Mononuclear cell (primary cell): ENCODE data around the gene TRAPPC10. TPM values are rescaled to one million over a fixed set of nuclear protein-coding genes. Genes with fewer than 3 reads are reported as not detected.
"Not testable (repeated sequence)": the region's sequence is repeated elsewhere in the genome, so short reads cannot be mapped to it uniquely, and the experiment has no call there.

Experiments used
- H3K27me3 ChIP-seq: 2 replicates; pipeline ENCODE4 v1.6.0; 2011; ENCODE audit warnings: low read length, control low read depth; ENCODE audit not compliant: insufficient read depth
- H3K4me1 ChIP-seq: 2 replicates; pipeline ENCODE4 v1.5.1; 2011; ENCODE audit warnings: mild to moderate bottlenecking, low read length, control low read depth; ENCODE audit not compliant: insufficient read depth
- H3K4me3 ChIP-seq: 2 replicates; pipeline ENCODE4 v1.5.1; 2011; ENCODE audit warnings: mild to moderate bottlenecking, low read length, moderate library complexity
- H3K9me3 ChIP-seq: 2 replicates; pipeline ENCODE4 v1.5.1; 2011; ENCODE audit warnings: low read depth, mild to moderate bottlenecking, control low read depth, low read length
- total RNA-seq: library from RNA; depleted of rRNA; stranded (reverse); fragments of >200 nt; gene quantifications from one replicate; pipeline ENCODE4 v1.2.3, GENCODE V29; 2012

The TRAPPC10 gene
- total RNA-seq, 1 donor = 75.4 TPM

DNA sequence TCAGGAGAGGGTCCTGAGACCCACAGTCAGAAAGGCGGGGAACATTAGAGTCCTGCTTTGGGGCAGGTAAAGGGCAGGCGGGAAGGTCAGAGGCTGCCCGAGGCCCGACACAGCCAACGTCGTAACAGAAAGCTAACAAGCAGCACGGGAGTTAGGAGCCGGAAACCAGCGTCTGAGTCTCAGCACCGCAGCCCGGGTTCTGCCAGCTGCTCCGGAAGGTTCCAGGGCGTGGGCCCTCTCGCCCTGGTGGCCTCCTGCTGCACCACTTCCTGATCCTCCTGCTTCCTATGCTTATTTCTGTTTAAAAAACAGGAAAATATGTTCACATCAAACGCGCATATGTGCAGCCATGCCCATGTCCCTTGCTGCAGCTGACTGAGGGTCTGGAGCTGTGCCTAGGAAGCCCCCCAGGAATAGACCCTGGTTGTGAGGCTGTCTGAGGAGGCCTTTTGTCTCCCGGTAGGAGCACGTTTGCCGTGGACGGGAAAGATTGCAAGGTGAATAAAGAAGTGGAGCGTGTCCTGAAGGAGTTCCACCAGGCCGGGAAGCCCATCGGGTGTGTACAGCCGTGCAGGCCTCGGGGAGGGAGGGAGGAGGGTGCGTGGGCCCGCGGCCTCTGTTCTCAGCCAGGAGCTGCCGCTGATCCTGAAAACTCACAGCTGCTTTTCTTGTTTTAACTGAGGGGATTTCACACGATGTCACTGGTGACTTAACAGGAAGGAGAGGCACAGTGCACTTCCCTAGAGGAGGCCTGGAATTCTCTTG, 127.9 kb downstream of the TRAPPC10 start:
- not testable (repeated sequence) for H3K4me3 ChIP-seq, H3K27me3 ChIP-seq, H3K4me1 ChIP-seq, H3K9me3 ChIP-seq

DNA sequence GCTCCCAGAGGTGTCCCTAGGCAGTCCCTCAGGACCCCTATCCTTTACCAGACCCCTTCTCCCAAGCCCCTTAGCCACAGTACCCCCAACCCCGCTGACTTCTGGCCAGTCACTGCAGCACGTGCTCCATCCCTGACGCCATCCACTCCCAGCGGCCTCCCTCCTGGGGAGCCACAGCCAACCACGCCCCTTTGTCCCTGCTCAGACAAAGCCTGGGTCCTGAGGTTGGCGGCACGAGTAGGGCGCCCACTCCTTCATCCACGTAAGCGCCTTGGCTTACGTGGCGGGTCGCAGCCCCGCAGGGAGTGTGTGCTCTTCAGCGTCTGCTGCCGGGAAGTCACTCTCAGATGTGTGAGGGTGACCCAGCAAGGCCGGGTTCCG, 128.4 kb downstream of the TRAPPC10 start:
- H3K4me3 ChIP-seq, H3K9me3 ChIP-seq, H3K27me3 ChIP-seq, H3K4me1 ChIP-seq: not testable (repeated sequence)

DNA sequence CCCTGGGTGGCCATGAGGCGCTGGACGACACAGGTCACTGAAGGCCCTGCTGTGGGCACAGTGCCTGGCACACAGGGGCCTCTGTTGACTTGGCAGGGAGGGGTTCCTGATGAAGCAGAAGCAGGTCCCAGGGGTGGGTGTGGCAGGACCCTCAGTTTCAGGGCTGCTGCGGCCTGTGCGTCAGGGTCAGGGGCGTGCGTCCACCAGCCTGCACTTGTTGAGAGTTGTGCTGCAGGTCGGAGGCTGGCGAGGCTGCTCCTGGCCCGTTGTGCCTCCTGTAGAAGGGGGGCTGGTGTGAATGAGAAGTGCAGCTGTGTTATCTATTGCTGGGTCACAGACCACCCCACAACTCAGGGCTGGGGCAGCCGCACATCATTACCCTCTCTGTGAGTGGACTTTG, 130.4 kb downstream of the TRAPPC10 start:
- H3K27me3 ChIP-seq, H3K4me1 ChIP-seq, H3K9me3 ChIP-seq, H3K4me3 ChIP-seq: not testable (repeated sequence)

DNA sequence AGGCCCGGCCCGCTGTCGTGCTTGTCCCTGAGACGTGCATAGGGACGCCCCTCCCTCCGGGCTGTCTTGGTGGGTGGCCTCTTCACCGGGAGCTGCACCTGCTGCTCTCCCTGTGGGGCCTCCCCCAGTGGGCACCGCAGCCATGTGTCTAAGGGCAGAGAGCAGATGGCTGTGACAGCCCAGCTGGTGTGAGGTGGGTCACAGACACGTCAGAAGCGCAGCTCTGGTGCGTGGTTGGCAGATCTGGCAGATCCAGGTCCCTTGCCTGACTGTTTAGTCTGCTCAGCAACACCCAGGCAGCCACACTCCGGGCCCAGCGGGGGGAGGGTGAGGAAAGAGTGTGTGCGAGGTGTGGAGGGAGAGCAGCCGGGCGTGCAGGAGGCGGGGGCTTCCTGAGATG, 131.3 kb downstream of the TRAPPC10 start:
- H3K4me1 ChIP-seq, H3K4me3 ChIP-seq, H3K9me3 ChIP-seq, H3K27me3 ChIP-seq: not testable (repeated sequence)

DNA sequence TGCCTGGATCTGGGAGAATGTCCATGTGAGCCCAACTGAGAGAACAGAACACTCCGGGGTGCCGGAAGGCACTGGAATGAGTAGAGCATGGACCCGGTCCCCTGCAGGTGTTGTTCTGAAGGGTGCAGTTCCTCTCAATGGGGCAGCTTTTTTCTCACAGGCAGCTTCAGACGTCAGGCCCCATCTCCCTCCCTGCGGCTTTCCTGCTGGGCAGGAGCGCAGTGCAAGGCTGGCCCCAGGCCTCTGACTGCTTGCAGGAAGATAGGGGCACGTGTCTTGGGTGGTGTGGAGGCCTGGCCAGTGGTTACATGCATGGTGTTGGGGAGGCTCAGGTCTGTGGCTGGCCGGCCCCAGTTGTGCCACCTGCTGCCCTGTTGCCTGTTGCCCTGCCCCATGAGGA, 131.9 kb downstream of the TRAPPC10 start:
- not testable (repeated sequence) for H3K4me3 ChIP-seq, H3K9me3 ChIP-seq, H3K4me1 ChIP-seq, H3K27me3 ChIP-seq

DNA sequence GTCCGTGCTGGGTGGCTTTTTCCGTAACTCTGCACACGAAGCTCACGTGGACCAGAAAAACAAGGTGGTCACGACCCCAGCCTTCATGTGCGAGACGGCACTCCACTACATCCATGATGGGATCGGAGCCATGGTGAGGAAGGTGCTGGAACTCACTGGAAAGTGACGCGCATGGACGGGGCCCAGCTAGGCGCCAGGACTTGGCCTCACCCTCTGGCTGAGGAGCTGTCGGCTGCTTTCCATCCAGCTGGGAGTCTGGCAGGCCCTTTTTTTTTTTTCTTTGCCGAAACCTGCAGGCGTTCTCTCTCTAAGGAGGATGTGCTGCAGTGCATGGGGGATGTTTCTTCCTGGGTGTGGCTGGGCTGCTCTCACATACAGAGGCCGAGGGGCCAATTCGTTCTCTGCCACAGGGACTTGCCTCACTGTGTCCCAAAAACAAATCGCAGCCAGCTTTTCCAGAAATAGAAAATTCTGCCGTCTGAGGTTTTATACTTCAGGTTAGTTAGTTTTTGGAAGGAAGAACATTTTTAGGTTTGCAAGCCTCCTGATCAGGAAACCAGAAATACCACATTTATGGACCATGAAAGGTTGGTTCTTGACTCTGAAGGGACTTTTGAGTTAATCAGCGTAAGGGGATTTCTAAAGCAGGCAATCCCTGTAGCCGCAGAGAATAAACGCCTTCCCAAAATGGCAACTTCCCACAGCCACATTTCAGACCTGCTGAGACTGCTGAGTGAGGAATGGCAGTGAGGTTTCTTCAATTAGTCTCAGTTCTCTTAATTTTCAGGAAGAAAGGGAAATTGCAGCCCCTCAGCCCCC, 132.9 kb downstream of the TRAPPC10 start:
- H3K9me3 ChIP-seq, H3K27me3 ChIP-seq, H3K4me1 ChIP-seq, H3K4me3 ChIP-seq: not testable (repeated sequence)

DNA sequence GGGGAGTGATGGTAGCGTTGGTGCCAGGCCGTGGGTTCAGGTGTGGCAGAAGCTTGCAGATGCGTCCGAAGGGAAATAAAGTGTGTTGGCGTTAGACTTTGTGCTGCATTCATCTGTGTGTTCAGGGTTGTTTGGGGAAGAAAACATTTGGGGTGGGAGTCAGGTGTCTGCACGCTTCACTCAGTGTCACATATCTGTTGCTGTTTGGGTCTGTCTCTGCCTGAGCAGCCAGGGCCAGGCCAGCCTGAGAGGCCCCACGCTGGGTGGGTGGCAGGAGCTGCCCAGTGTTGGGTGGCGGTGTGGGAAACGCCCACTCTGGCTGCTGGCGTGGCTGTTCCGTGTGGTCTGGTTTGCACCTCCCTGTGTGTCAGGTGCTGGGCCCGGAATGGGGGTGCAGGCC, 133.5 kb downstream of the TRAPPC10 start:
- not testable (repeated sequence) for H3K4me3 ChIP-seq, H3K4me1 ChIP-seq, H3K27me3 ChIP-seq, H3K9me3 ChIP-seq

DNA sequence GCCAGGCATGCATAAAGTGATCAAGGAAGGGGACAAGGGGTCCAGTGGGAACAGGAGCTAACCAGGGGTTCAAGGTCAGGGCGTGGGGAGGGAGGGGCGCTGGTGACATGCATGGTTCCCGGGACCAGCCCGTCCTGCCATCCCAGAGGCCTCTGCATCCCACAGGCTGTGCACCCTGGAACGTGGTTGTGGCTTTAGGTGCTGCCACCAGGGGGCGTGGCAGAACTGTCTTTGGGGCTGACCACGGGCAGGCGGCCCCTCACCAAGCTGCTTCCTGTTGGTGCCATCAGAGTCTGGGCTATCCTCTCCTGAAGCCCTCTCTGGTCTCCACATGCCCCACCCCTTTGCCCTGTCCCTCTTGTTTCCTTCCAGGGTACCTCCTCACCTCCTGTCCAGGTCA, 135.0 kb downstream of the TRAPPC10 start:
- not testable (repeated sequence) for H3K27me3 ChIP-seq, H3K4me3 ChIP-seq, H3K9me3 ChIP-seq, H3K4me1 ChIP-seq

DNA sequence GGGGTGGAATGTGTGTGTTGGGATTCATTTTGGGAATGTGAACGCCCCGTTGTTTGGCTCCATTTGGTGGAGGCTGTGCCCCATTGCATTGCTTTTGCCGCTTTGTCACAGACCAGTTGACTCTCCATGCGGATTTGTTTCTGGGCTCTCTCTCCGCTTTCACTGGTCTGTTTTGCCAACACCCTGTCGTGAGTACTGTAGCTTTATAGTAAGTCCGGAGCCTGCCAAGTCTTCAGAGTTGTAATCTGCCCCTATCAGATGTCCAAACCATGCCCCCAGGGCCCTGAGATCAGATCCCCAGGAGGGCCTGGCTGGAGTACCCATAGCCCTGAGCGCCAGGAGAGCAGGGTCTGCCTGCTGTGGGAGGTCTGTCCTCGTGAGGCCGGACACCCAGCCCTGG, 138.1 kb downstream of the TRAPPC10 start:
- not testable (repeated sequence) for H3K9me3 ChIP-seq, H3K27me3 ChIP-seq, H3K4me1 ChIP-seq, H3K4me3 ChIP-seq

DNA sequence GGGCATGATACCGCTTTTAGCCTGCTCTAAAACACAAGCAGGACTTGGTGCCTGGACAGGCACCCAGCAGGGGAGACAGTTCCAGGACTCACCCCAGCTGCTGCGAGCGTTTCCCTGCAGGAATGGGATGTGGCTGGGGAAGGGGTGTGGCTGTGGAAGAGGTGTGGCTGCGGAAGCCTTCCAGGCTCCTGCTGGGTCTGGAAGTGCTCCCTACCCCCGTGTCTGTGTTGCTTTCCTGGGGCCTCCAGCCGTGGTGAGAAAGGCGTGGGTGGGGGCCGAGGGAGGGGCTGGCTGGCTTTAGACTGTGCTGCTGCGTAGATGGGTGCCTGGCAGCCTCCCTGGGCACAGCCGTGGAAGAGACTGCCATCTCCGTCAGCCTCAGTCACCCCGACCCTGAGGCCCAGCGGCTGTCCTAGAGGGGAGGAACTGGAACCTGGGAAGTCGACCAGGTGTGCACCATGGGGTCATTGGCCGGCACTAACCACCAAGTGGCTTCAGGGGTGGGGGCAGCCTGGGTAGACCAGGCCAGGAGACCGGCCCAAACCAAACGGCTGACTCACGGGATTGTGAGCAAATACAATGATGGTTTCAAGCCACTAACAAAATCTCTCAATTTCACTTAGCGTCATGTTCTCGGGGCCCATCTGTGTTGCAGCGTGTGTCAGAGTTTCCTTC, 141.2 kb downstream of the TRAPPC10 start:
- H3K4me3 ChIP-seq = not testable (repeated sequence)

DNA sequence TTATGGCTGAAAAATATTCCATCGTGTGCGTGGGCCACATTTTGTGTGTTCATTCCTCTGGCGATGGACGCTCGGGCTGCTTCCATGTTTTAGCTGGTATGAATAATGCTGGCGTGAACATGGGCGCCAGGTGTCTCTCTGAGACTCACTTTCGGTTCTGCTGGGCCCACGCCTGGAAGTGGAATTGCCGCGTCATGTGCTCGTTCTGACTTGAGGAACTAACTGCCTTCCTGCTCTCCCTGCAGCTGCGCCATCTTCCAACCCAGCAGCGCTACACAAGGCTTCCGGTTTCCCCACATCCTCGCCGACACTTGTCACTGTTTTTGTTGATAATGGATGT, 141.8 kb downstream of the TRAPPC10 start:
- not testable (repeated sequence) for H3K4me3 ChIP-seq, H3K27me3 ChIP-seq, H3K9me3 ChIP-seq, H3K4me1 ChIP-seq

More for the DNA sequence above, 141.2 kb downstream of the TRAPPC10 start:
- H3K27me3 ChIP-seq, H3K4me1 ChIP-seq, H3K9me3 ChIP-seq: not testable (repeated sequence)

DNA sequence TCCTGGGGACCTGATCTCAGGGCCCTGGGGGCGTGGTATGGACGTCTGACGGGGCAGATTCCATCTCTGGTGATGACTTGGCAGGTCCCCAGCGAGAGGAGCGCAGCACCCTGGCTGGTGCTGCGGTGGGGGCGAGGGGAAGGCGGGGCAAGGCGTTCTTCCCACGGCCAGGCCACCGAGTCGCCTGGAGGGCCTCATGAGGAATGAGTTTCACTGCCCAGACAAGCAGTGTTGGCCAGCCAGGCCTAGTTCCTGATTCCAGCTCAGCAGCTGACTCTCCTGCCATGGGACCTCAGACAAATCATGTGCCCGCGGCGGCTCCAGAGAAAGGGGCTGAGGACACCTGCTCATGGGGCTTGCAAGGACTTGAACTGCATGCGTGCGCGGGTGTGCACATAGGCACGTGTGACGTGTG, 142.7 kb downstream of the TRAPPC10 start:
- not testable (repeated sequence) for H3K4me3 ChIP-seq, H3K9me3 ChIP-seq, H3K27me3 ChIP-seq, H3K4me1 ChIP-seq

DNA sequence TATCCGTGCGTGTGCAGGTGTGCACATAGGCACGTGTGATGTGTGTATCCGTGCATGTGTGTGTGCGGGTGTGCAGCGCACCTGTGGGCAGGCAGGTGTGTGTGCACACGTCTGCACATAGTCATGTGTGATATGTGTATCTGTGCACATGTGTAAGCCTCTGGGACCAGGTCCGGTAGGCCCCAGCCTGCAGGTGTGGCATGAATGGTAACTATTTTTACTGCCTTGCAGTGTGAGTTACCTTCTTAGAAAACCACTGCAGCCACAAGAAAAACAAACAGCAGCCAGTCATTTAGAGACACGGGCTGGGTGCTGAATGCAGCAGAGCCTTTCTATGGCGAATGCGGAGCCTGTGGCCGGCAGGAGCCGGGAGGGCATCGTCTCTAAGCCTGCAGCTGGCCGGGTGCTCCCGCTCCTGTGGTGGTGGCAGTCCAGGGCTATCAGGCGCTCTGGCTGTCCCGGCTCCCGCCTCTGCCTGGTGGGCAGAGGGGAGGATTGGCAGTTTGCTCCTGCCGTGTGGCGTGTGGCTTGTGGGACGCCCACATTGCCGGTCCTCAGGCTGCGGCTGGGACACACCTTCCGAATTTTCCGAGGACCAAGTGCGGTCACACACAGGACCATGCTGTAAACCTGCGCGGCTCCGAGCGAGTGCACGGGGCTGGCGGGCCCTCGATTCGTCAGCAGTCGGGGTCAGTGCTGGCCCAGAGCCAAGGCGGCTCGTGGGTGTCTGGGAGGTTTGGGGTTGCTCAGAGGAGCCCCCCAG, 143.3 kb downstream of the TRAPPC10 start:
- not testable (repeated sequence) for H3K27me3 ChIP-seq, H3K9me3 ChIP-seq, H3K4me1 ChIP-seq, H3K4me3 ChIP-seq

DNA sequence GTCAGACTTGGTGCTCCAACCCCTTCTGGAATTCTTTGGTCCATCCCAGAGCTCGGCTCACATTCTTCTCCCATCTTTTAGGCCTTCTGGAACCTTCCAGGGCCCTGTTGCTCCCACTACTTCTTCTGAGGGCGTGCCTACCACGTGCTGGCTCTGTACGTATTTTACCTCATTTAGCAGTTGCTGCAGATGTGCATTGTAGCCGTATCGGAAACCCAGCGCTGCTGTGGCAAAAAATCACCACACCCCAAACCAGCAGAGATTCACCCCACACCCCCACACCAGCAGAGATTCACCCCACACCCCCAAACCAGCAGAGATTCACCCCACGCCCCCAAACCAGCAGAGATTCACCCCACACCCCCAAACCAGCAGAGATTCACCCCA, 143.9 kb downstream of the TRAPPC10 start:
- not testable (repeated sequence) for H3K4me3 ChIP-seq, H3K4me1 ChIP-seq, H3K9me3 ChIP-seq, H3K27me3 ChIP-seq
